WTC11 (cell line): ENCODE data around the gene CACNG5. TPM values are rescaled to one million over a fixed set of nuclear protein-coding genes. Genes with fewer than 3 reads are reported as not detected.

Experiments used
- ATAC-seq: fragments of 200-7000 bp; cut with Tn5 transposase; 2 replicates; pipeline ENCODE4 v1.10.0; 2021; ENCODE audit warnings: mild to moderate bottlenecking, moderate library complexity
- CTCF ChIA-PET: fragments of 300-600 bp; sonication (Branson Sonifier 250); formaldehyde crosslinking; loops from one replicate; lab custom pipeline; 2021; ENCODE audit warnings: antibody characterized with exemption; lab: Charles Lee
- POLR2A ChIA-PET: fragments of 350-600 bp; sonication (Branson Sonifier 250); formaldehyde crosslinking; loops from one replicate; lab custom pipeline; 2021; ENCODE audit warnings: antibody characterized with exemption; lab: Charles Lee
- DNase-seq: peaks from one replicate; pipeline ENCODE4 v3.0.0; 2021; ENCODE audit warnings: low spot score
- H3K27ac Mint-ChIP-seq: 2 replicates; pipeline ENCODE4 v1.8.0; 2021; ENCODE audit warnings: mixed read lengths
- H3K27me3 Mint-ChIP-seq: 2 replicates; pipeline ENCODE4 v1.8.0; 2021; ENCODE audit warnings: low read depth, mild to moderate bottlenecking, moderate library complexity, mixed read lengths
- H3K36me3 Mint-ChIP-seq: 2 replicates; pipeline ENCODE4 v1.8.0; 2021; ENCODE audit warnings: mixed read lengths
- H3K4me1 Mint-ChIP-seq: 2 replicates; pipeline ENCODE4 v1.8.0; 2022; ENCODE audit warnings: mixed read lengths
- H3K4me3 Mint-ChIP-seq: 2 replicates; pipeline ENCODE4 v1.8.0; 2021; ENCODE audit warnings: mild to moderate bottlenecking, moderate library complexity, mixed read lengths
- H3K9me3 Mint-ChIP-seq: 2 replicates; pipeline ENCODE4 v1.8.0; 2021; ENCODE audit warnings: mixed read lengths
- CREB1 ChIP-seq: sonication (generic); formaldehyde crosslinking; IDR thresholded peaks from 2 replicates; pipeline ENCODE4 v1.8.0; 2023; ENCODE audit warnings: mild to moderate bottlenecking, missing genetic modification reagents
- ELF4 ChIP-seq: sonication (generic); formaldehyde crosslinking; IDR thresholded peaks from 2 replicates; pipeline ENCODE4 v1.8.1; 2022; ENCODE audit warnings: low read depth, mild to moderate bottlenecking, moderate library complexity, missing genetic modification reagents
- GRHL2 ChIP-seq: fragments of 250-450 bp; sonication (Bioruptor Pico); IDR thresholded peaks from 2 replicates; pipeline ENCODE4 v1.8.0; 2022; ENCODE audit warnings: mild to moderate bottlenecking, moderate library complexity; ENCODE audit not compliant: insufficient replicate concordance, severe bottlenecking
- GTF2I ChIP-seq: fragments of 250-450 bp; sonication (Bioruptor Pico); conservative IDR thresholded peaks from 2 replicates; pipeline ENCODE4 v1.4.0; 2021; ENCODE audit warnings: mild to moderate bottlenecking
- NFATC4 ChIP-seq: fragments of 250-450 bp; sonication (Bioruptor Pico); IDR thresholded peaks from 2 replicates; pipeline ENCODE4 v1.9.0; 2021; ENCODE audit warnings: mild to moderate bottlenecking
- PRRX2 ChIP-seq: fragments of 250-450 bp; sonication (Bioruptor Pico); IDR thresholded peaks from 2 replicates; pipeline ENCODE4 v1.8.0; 2021; ENCODE audit warnings: mild to moderate bottlenecking
- RELA ChIP-seq: sonication (generic); formaldehyde crosslinking; IDR thresholded peaks from 2 replicates; pipeline ENCODE4 v1.8.1; 2022; ENCODE audit warnings: missing genetic modification reagents, mild to moderate bottlenecking, borderline replicate concordance
- TEAD4 ChIP-seq: sonication (generic); formaldehyde crosslinking; IDR thresholded peaks from 2 replicates; pipeline ENCODE4 v1.8.0; 2022; ENCODE audit warnings: mild to moderate bottlenecking, missing genetic modification reagents
- ZBTB21 ChIP-seq: sonication (generic); formaldehyde crosslinking; IDR thresholded peaks from 2 replicates; pipeline ENCODE4 v1.8.1; 2023; ENCODE audit warnings: mild to moderate bottlenecking, missing genetic modification reagents, borderline replicate concordance
- ZNF219 ChIP-seq: sonication (generic); formaldehyde crosslinking; IDR thresholded peaks from 2 replicates; pipeline ENCODE4 v1.8.0; 2023; ENCODE audit warnings: missing genetic modification reagents, mild to moderate bottlenecking, borderline replicate concordance
- ZNF263 ChIP-seq: sonication (generic); formaldehyde crosslinking; IDR thresholded peaks from 2 replicates; pipeline ENCODE4 v1.8.1; 2022; ENCODE audit warnings: low read depth, mild to moderate bottlenecking, moderate library complexity, missing genetic modification reagents
- total RNA-seq: library from RNA; stranded (reverse); gene quantifications from 3 replicates; pipeline ENCODE4 v1.2.3, GENCODE V29; 2021
- TF ChIP-seq, protein P1 (sequence below): sonication (generic); formaldehyde crosslinking; conservative IDR thresholded peaks from 2 replicates; pipeline ENCODE4 v1.8.1; 2023; ENCODE audit warnings: mild to moderate bottlenecking, low read depth, missing genetic modification reagents, moderate library complexity
- TF ChIP-seq, protein P2 (sequence below): fragments of 250-450 bp; sonication (Bioruptor Pico); conservative IDR thresholded peaks from 2 replicates; pipeline ENCODE4 v1.9.0; 2021; ENCODE audit warnings: mild to moderate bottlenecking
- TF ChIP-seq, protein P3 (sequence below): sonication (generic); formaldehyde crosslinking; IDR thresholded peaks from 2 replicates; pipeline ENCODE4 v1.8.0; 2023; ENCODE audit warnings: missing genetic modification reagents, mild to moderate bottlenecking, borderline replicate concordance

Gene CACNG5
- total RNA-seq, 1 experiment from 2014 or later: 1.9 TPM

DNA sequence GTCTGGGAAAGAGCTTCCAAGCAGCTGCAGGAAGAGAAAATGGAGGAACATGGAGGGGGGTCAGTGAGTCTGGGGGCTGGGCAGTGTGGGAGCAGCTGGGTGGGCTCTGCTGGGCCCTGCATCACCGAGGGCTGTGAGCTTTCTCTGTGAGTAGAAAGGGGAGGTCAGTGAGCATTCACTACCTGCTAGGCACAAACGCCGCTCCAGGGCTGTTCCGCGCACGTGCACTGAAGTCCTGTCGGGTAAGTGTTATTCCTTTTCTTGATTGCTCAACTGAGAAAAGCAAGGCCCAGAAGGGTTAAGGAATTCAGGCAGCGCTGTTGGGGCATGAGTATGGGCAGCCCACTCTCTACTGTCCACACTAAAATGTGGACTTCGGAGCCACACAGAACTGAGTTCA lies 4.7 kb downstream of the CACNG5 start:
- Mint-ChIP-seq H3K27me3 (peaks cover 18% of the 10 kb centered on the region), H3K9me3 (no peaks in the 10 kb centered on the region), H3K27ac (no peak overlapping the region), H3K4me3 (no peak overlapping the region), H3K36me3 (no peaks in the 10 kb centered on the region), H3K4me1 (no peaks in the 10 kb centered on the region)
- ChIA-PET POLR2A (no interaction called here), CTCF (interaction anchor here (1.2 kb wide), 1 partner anchor 136 kb away, joined by 3 read pairs; no protein-coding TSS in a partner anchor)
- ATAC-seq (no peak), DNase-seq (no peak)
- TF ChIP-seq ZNF263 (CRISPR knock-in tag): no peak
- TF ChIP-seq ELF4 (CRISPR knock-in tag): no peak
- TF ChIP-seq TEAD4 (CRISPR knock-in tag): no peak
- no peak for TF ChIP-seq ZNF219
- TF ChIP-seq, all 79 proteins: peak for 0

DNA sequence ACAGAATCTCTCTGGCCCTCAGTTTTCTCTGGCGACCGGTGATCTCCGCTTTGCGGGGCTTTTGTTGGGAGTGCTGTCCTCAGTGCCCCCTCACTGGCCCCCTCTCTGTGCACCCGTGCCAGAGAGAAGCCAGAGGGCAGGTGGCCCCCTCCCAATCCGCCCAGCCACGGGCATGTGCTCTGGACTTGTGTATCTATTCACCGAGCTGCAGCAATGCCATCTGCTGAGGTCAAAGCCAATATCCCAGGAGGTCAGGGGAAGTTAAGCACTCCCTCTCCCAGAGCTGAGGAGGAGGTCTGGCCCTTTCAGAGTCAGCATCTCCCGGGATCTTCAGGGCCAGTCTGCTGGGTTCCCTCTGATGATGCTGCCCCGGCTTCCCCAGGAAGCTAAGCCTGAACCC lies 5.1 kb downstream of the CACNG5 start:
- no peaks in the 10 kb centered on the region for H3K4me1 Mint-ChIP-seq
- H3K9me3 Mint-ChIP-seq: peaks cover 3% of the 10 kb centered on the region
- H3K36me3 Mint-ChIP-seq: no peaks in the 10 kb centered on the region
- POLR2A ChIA-PET: no interaction called here
- H3K27ac Mint-ChIP-seq: no peak overlapping the region
- DNase-seq (no peak), ATAC-seq (no peak)
- TF ChIP-seq PRRX2 (CRISPR knock-in tag) (no peak), NFATC4 (no peak), GTF2I (CRISPR knock-in tag) (no peak), ZBTB21 (CRISPR knock-in tag) (no peak), GRHL2 (no peak), CREB1 (CRISPR knock-in tag) (no peak), RELA (CRISPR knock-in tag) (no peak)
- TF ChIP-seq, protein P1, sequence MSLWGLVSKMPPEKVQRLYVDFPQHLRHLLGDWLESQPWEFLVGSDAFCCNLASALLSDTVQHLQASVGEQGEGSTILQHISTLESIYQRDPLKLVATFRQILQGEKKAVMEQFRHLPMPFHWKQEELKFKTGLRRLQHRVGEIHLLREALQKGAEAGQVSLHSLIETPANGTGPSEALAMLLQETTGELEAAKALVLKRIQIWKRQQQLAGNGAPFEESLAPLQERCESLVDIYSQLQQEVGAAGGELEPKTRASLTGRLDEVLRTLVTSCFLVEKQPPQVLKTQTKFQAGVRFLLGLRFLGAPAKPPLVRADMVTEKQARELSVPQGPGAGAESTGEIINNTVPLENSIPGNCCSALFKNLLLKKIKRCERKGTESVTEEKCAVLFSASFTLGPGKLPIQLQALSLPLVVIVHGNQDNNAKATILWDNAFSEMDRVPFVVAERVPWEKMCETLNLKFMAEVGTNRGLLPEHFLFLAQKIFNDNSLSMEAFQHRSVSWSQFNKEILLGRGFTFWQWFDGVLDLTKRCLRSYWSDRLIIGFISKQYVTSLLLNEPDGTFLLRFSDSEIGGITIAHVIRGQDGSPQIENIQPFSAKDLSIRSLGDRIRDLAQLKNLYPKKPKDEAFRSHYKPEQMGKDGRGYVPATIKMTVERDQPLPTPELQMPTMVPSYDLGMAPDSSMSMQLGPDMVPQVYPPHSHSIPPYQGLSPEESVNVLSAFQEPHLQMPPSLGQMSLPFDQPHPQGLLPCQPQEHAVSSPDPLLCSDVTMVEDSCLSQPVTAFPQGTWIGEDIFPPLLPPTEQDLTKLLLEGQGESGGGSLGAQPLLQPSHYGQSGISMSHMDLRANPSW (CRISPR knock-in tag): no peak
- TF ChIP-seq, protein P2, sequence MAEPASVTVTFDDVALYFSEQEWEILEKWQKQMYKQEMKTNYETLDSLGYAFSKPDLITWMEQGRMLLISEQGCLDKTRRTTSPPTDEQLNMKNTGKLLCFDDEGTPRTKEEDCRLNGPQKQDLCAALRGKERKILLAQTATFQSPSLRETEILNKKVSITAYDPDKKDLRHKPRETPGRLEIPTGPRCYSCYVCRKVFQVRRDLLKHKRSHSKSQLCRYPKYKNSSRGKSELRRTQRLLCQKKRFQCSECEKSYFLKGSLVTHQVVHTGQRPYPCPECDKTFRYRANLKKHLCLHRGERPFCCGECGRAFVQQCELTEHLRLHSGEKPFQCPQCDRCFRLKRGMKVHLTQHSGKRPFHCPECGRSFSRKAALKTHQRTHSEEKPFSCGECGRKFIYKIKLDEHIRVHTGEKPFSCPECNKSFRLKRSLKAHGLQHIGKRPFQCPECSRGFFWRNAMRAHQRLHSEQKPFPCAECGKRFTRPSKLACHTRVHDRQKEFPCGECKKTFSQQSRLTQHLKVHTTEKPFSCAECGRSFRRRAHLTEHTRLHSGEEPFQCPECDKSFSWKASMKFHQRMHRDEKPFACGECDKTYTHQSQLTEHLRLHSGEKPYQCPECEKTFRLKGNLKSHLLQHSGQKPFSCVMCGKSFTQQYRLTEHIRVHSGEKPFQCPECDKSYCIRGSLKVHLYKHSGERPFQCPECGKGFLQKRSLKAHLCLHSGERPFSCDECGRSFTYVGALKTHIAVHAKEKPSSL (CRISPR knock-in tag): no peak
- TF ChIP-seq, protein P3, sequence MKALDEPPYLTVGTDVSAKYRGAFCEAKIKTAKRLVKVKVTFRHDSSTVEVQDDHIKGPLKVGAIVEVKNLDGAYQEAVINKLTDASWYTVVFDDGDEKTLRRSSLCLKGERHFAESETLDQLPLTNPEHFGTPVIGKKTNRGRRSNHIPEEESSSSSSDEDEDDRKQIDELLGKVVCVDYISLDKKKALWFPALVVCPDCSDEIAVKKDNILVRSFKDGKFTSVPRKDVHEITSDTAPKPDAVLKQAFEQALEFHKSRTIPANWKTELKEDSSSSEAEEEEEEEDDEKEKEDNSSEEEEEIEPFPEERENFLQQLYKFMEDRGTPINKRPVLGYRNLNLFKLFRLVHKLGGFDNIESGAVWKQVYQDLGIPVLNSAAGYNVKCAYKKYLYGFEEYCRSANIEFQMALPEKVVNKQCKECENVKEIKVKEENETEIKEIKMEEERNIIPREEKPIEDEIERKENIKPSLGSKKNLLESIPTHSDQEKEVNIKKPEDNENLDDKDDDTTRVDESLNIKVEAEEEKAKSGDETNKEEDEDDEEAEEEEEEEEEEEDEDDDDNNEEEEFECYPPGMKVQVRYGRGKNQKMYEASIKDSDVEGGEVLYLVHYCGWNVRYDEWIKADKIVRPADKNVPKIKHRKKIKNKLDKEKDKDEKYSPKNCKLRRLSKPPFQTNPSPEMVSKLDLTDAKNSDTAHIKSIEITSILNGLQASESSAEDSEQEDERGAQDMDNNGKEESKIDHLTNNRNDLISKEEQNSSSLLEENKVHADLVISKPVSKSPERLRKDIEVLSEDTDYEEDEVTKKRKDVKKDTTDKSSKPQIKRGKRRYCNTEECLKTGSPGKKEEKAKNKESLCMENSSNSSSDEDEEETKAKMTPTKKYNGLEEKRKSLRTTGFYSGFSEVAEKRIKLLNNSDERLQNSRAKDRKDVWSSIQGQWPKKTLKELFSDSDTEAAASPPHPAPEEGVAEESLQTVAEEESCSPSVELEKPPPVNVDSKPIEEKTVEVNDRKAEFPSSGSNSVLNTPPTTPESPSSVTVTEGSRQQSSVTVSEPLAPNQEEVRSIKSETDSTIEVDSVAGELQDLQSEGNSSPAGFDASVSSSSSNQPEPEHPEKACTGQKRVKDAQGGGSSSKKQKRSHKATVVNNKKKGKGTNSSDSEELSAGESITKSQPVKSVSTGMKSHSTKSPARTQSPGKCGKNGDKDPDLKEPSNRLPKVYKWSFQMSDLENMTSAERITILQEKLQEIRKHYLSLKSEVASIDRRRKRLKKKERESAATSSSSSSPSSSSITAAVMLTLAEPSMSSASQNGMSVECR (CRISPR knock-in tag): no peak
- H3K4me3 Mint-ChIP-seq: no peak overlapping the region
- CTCF ChIA-PET: interaction anchor here (1.5 to 3.1 kb wide), 2 partner anchors 15 to 112 kb away, joined by 3 to 11 read pairs; no protein-coding TSS in a partner anchor
- peaks cover 16% of the 10 kb centered on the region for H3K27me3 Mint-ChIP-seq
